WTC11 (cell line): ENCODE results near the gene SERTAD2. TPM values are rescaled to one million over a fixed set of nuclear protein-coding genes. Genes with fewer than 3 reads are reported as not detected.

ENCODE experiments used
- ATAC-seq: fragments of 200-7000 bp; cut with Tn5 transposase; 2 replicates; pipeline ENCODE4 v1.10.0; 2021; ENCODE audit warnings: mild to moderate bottlenecking, moderate library complexity
- CTCF ChIA-PET: fragments of 300-600 bp; sonication (Branson Sonifier 250); formaldehyde crosslinking; loops from one replicate; lab custom pipeline; 2021; ENCODE audit warnings: antibody characterized with exemption; lab: Charles Lee
- POLR2A ChIA-PET: fragments of 350-600 bp; sonication (Branson Sonifier 250); formaldehyde crosslinking; loops from one replicate; lab custom pipeline; 2021; ENCODE audit warnings: antibody characterized with exemption; lab: Charles Lee
- DNase-seq: peaks from one replicate; pipeline ENCODE4 v3.0.0; 2021; ENCODE audit warnings: low spot score
- H3K27ac Mint-ChIP-seq: 2 replicates; pipeline ENCODE4 v1.8.0; 2021; ENCODE audit warnings: mixed read lengths
- H3K27me3 Mint-ChIP-seq: 2 replicates; pipeline ENCODE4 v1.8.0; 2021; ENCODE audit warnings: low read depth, mild to moderate bottlenecking, moderate library complexity, mixed read lengths
- H3K36me3 Mint-ChIP-seq: 2 replicates; pipeline ENCODE4 v1.8.0; 2021; ENCODE audit warnings: mixed read lengths
- H3K4me1 Mint-ChIP-seq: 2 replicates; pipeline ENCODE4 v1.8.0; 2022; ENCODE audit warnings: mixed read lengths
- H3K4me3 Mint-ChIP-seq: 2 replicates; pipeline ENCODE4 v1.8.0; 2021; ENCODE audit warnings: mild to moderate bottlenecking, moderate library complexity, mixed read lengths
- H3K9me3 Mint-ChIP-seq: 2 replicates; pipeline ENCODE4 v1.8.0; 2021; ENCODE audit warnings: mixed read lengths
- E2F1 ChIP-seq: sonication (generic); formaldehyde crosslinking; IDR thresholded peaks from 2 replicates; pipeline ENCODE4 v1.8.0; 2022; ENCODE audit warnings: mild to moderate bottlenecking, missing genetic modification reagents
- IRF2 ChIP-seq: sonication (generic); formaldehyde crosslinking; IDR thresholded peaks from 2 replicates; pipeline ENCODE4 v1.8.0; 2022; ENCODE audit warnings: low read depth, missing genetic modification reagents, borderline replicate concordance
- JAZF1 ChIP-seq: fragments of 250-450 bp; sonication (Bioruptor Pico); IDR thresholded peaks from 2 replicates; pipeline ENCODE4 v1.9.0; 2021; ENCODE audit warnings: moderate library complexity, mild to moderate bottlenecking, inconsistent platforms
- MXD4 ChIP-seq: fragments of 250-450 bp; sonication (Bioruptor Pico); IDR thresholded peaks from 2 replicates; pipeline ENCODE4 v1.8.0; 2021; ENCODE audit warnings: mild to moderate bottlenecking, moderate library complexity, borderline replicate concordance
- NFATC4 ChIP-seq: fragments of 250-450 bp; sonication (Bioruptor Pico); IDR thresholded peaks from 2 replicates; pipeline ENCODE4 v1.9.0; 2021; ENCODE audit warnings: mild to moderate bottlenecking
- NR2C2 ChIP-seq: sonication (generic); formaldehyde crosslinking; IDR thresholded peaks from 2 replicates; pipeline ENCODE4 v1.8.0; 2022; ENCODE audit warnings: mild to moderate bottlenecking, missing genetic modification reagents
- PREB ChIP-seq: sonication (generic); formaldehyde crosslinking; IDR thresholded peaks from 2 replicates; pipeline ENCODE4 v1.8.1; 2022; ENCODE audit warnings: mild to moderate bottlenecking, missing genetic modification reagents, moderate library complexity, borderline replicate concordance
- PRRX2 ChIP-seq: fragments of 250-450 bp; sonication (Bioruptor Pico); IDR thresholded peaks from 2 replicates; pipeline ENCODE4 v1.8.0; 2021; ENCODE audit warnings: mild to moderate bottlenecking
- SOX15 ChIP-seq: fragments of 250-450 bp; sonication (Bioruptor Pico); IDR thresholded peaks from 2 replicates; pipeline ENCODE4 v1.9.0; 2021; ENCODE audit warnings: mild to moderate bottlenecking
- TCF7 ChIP-seq: sonication (generic); formaldehyde crosslinking; IDR thresholded peaks from 2 replicates; pipeline ENCODE4 v1.8.0; 2022; ENCODE audit warnings: mild to moderate bottlenecking, low read depth, missing genetic modification reagents, moderate library complexity
- ZNF219 ChIP-seq: sonication (generic); formaldehyde crosslinking; IDR thresholded peaks from 2 replicates; pipeline ENCODE4 v1.8.0; 2023; ENCODE audit warnings: missing genetic modification reagents, mild to moderate bottlenecking, borderline replicate concordance
- total RNA-seq: library from RNA; stranded (reverse); gene quantifications from 3 replicates; pipeline ENCODE4 v1.2.3, GENCODE V29; 2021
- TF ChIP-seq, protein P1 (sequence below): sonication (generic); formaldehyde crosslinking; IDR thresholded peaks from 2 replicates; pipeline ENCODE4 v1.8.1; 2023; ENCODE audit warnings: mild to moderate bottlenecking, missing genetic modification reagents, moderate library complexity
- TF ChIP-seq, protein P2 (sequence below): fragments of 200-600 bp; IDR thresholded peaks from 2 replicates; pipeline ENCODE4 v1.8.0; 2022; ENCODE audit warnings: antibody characterized with exemption

Gene SERTAD2
- total RNA-seq, 1 experiment from 2014 or later, result 7.9 TPM

GRCh38 chr2:64649626-64650025 lies 4.1 kb downstream of the SERTAD2 start:
- Mint-ChIP-seq H3K4me3 (no peak overlapping the region), H3K27ac (no peak overlapping the region)

DNA sequence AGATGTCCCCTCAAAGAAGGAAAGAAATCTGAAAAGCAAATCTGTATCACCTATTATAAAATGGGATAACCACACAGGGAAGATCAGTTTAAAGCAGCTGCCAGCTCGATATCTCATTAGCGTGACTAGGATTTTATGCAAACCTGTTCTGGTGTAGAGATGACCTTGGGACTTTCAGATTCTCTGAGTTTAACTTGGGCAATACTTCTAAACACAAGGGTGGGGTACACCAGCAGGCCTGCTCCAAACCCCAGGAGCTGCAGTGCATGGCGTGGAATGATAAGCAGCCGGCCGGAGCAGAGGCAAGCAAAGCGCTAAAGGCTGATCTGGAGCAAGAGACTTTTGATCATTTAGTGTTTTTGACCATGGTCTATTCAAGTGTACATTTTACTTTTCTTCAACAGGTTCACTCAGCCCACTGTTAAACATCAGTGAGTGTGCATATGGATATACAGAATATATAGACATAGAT lies 4.7 kb downstream of the SERTAD2 start:
- H3K4me1 Mint-ChIP-seq, result peaks cover 59% of the 10 kb centered on the region
- no peak overlapping the region for H3K27ac Mint-ChIP-seq
- CTCF ChIA-PET, result interaction anchor here (1.0 to 2.1 kb wide), 7 partner anchors 24 to 264 kb away, joined by 3 to 8 read pairs (median 3); no protein-coding TSS in a partner anchor
- DNase-seq, result no peak
- no peaks in the 10 kb centered on the region for H3K9me3 Mint-ChIP-seq
- peaks cover 16% of the 10 kb centered on the region for H3K27me3 Mint-ChIP-seq
- no peaks in the 10 kb centered on the region for H3K36me3 Mint-ChIP-seq
- no peak overlapping the region for H3K4me3 Mint-ChIP-seq
- POLR2A ChIA-PET, result no interaction called here
- TF ChIP-seq ZNF219 (CRISPR knock-in tag) (no peak), MXD4 (CRISPR knock-in tag) (no peak), SOX15 (CRISPR knock-in tag) (no peak), IRF2 (no peak), NFATC4 (no peak), E2F1 (no peak)
- no peak for ATAC-seq

More at GRCh38 chr2:64649626-64650025, 4.1 kb downstream of the SERTAD2 start:
- POLR2A ChIA-PET, result no interaction called here
- H3K36me3 Mint-ChIP-seq, result no peaks in the 10 kb centered on the region
- no peak for DNase-seq
- CTCF ChIA-PET, result interaction anchor here (1.0 to 2.1 kb wide), 7 partner anchors 24 to 264 kb away, joined by 3 to 8 read pairs (median 3); no protein-coding TSS in a partner anchor
- TF ChIP-seq MXD4 (CRISPR knock-in tag), result no peak
- TF ChIP-seq, protein P1, sequence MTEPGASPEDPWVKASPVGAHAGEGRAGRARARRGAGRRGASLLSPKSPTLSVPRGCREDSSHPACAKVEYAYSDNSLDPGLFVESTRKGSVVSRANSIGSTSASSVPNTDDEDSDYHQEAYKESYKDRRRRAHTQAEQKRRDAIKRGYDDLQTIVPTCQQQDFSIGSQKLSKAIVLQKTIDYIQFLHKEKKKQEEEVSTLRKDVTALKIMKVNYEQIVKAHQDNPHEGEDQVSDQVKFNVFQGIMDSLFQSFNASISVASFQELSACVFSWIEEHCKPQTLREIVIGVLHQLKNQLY (CRISPR knock-in tag), result no peak
- TF ChIP-seq NR2C2, result no peak
- ATAC-seq, result no peak
- peaks cover 17% of the 10 kb centered on the region for H3K27me3 Mint-ChIP-seq
- no peaks in the 10 kb centered on the region for H3K9me3 Mint-ChIP-seq
- peaks cover 57% of the 10 kb centered on the region for H3K4me1 Mint-ChIP-seq

DNA sequence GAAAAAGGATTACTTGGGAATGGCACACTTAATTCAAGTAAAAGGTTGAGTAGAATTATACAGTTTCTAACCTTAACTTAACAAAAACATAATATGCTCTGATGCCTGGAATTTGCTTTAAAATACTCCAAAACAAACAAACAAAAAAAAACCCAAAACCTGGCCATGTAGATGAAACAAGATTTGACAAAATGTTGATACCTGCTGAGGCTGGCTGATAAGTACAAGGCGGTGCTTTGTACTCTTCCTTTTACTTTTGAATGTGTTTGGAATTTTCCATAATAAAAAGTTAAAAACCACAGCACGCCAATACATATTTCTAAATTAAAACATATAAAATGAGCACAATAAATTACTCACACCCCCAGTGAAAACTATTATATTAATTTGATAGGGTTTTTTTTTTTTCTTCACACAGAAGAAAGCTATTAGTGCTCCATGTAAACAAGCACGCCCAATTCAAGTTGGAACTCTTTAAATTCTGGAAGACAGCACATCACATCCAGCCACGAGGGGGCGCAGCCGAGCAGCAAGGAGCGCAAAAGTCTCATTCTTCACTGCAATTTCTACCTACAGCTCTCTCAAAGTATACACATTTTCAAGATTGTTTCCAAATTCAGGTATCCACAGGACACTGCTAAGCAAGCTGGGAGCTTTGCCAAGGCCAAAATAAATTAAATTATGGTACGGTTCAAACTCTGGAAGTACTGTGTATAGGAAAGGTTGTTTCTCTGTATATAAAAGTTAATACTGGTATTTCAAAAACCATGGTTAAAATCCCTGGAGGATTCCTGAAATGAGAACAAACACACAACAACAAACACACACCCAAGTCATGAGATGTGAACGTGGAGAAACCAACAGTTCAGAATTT lies 7.5 kb downstream of the SERTAD2 start:
- ATAC-seq (no peak), DNase-seq (peak; percentile 85)
- ChIA-PET POLR2A (interaction anchor here (0.6 to 1.7 kb wide), 2 partner anchors 218 to 588 kb away, joined by 3 to 6 read pairs; no protein-coding TSS in a partner anchor), CTCF (interaction anchor here (0.6 to 4.7 kb wide), 63 partner anchors 8 to 585 kb away, joined by 3 to 51 read pairs (median 4); partner anchors contain the start of genes AFTPH and SERTAD2)
- Mint-ChIP-seq H3K9me3 (no peaks in the 10 kb centered on the region), H3K27me3 (peaks cover 26% of the 10 kb centered on the region), H3K4me3 (peak overlapping the region; percentile 84), H3K4me1 (peaks cover 71% of the 10 kb centered on the region), H3K36me3 (no peaks in the 10 kb centered on the region), H3K27ac (peak overlapping the region; percentile 72; the same call in 1 of the 2 replicates)
- TF ChIP-seq PREB (CRISPR knock-in tag) (no peak), ZNF219 (CRISPR knock-in tag) (no peak), JAZF1 (no peak), TCF7 (CRISPR knock-in tag) (no peak), MXD4 (CRISPR knock-in tag) (no peak), PRRX2 (no peak)
- TF ChIP-seq, protein P2, sequence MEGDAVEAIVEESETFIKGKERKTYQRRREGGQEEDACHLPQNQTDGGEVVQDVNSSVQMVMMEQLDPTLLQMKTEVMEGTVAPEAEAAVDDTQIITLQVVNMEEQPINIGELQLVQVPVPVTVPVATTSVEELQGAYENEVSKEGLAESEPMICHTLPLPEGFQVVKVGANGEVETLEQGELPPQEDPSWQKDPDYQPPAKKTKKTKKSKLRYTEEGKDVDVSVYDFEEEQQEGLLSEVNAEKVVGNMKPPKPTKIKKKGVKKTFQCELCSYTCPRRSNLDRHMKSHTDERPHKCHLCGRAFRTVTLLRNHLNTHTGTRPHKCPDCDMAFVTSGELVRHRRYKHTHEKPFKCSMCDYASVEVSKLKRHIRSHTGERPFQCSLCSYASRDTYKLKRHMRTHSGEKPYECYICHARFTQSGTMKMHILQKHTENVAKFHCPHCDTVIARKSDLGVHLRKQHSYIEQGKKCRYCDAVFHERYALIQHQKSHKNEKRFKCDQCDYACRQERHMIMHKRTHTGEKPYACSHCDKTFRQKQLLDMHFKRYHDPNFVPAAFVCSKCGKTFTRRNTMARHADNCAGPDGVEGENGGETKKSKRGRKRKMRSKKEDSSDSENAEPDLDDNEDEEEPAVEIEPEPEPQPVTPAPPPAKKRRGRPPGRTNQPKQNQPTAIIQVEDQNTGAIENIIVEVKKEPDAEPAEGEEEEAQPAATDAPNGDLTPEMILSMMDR, result peak; percentile 94
